ENCODE data around the gene DCDC2. TPM values are rescaled to one million over a fixed set of nuclear protein-coding genes. Genes with fewer than 3 reads are reported as not detected.

The DCDC2 gene
- total RNA-seq, 1 donor from 2014 or later, result 5.5 TPM

DNA sequence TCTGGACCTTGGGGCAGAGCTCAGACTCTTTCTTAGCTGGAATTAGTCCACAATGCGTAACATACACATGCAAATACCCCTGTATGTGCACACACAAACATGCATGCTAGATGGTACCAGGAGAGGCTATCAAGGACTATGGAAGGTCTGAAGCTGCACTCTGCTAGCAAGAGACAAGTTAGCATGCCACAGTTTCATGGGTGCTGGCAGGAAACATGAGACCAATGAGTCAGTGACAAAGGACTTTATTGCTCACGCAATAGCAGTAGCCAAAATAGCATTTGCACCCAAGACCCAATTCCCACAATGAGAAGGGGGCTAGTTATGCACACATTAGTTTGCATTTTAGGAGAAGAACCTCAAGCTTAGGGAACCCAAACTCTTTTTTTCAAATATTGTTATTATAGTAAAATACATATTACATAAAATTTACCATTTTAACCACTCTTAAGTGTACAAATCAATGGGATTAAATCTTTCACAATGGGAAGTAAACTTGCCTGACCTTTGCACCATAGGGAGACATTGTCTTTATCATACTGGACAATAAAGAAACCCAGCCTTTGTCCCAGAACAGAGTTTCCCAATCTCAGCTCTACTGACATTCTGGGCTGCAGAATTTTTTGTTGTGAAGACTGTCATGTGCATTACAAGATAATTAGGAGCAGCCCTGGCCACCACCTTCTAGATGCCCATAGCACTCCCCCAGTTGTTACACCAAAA lies 162.7 kb downstream of the DCDC2 start:
- no peaks in the 10 kb centered on the region for H3K27me3 Mint-ChIP-seq
- no peak overlapping the region for H3K4me3 Mint-ChIP-seq
- no peak for TF ChIP-seq CTCF (conservative IDR thresholded peaks at IDR 0.05)
- H3K27ac Mint-ChIP-seq, result no peak overlapping the region
- DNase-seq (ENCODE audit: extremely low spot score, unreplicated experiment), result no peak
- peaks cover 13% of the 10 kb centered on the region for H3K4me1 Mint-ChIP-seq (ENCODE audit: unreplicated experiment)
- peaks cover 9% of the 10 kb centered on the region for H3K36me3 Mint-ChIP-seq
- H3K9me3 Mint-ChIP-seq, result no peaks in the 10 kb centered on the region

DNA sequence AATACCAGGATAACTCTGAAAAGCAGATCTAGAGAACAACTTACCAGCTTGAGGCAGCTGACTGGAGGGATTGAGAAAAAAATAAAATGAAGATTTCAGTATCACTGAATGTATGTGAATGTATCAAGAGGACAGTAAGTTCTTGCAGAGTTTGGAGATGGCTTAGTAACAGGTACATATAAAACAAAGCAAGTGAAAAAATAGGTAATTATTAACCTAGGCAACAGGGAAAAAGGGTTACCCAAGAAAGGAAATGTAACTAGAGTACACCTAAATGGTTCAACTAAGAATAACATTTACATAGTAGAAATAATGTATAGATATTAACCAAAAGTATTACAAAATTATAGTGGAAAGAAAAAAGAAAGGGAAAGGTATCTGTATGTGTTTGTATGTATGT lies 164.5 kb downstream of the DCDC2 start:
- Mint-ChIP-seq H3K27me3 (no peaks in the 10 kb centered on the region), H3K4me3 (no peak overlapping the region), H3K27ac (no peak overlapping the region), H3K36me3 (peaks cover 3% of the 10 kb centered on the region), H3K4me1 (ENCODE audit: unreplicated experiment) (peaks cover 16% of the 10 kb centered on the region), H3K9me3 (no peaks in the 10 kb centered on the region)
- DNase-seq (ENCODE audit: extremely low spot score, unreplicated experiment), result no peak
- no peak for TF ChIP-seq CTCF (conservative IDR thresholded peaks at IDR 0.05)

GRCh38 chr6:24191346-24191745 lies 166.5 kb downstream of the DCDC2 start:
- DNase-seq (ENCODE audit: extremely low spot score, unreplicated experiment), result no peak
- H3K4me3 Mint-ChIP-seq, result no peak overlapping the region
- H3K4me1 Mint-ChIP-seq (ENCODE audit: unreplicated experiment), result peaks cover 16% of the 10 kb centered on the region
- H3K9me3 Mint-ChIP-seq, result no peaks in the 10 kb centered on the region
- no peaks in the 10 kb centered on the region for H3K27me3 Mint-ChIP-seq
- H3K27ac Mint-ChIP-seq, result no peak overlapping the region
- H3K36me3 Mint-ChIP-seq, result no peaks in the 10 kb centered on the region
- no peak for TF ChIP-seq CTCF (conservative IDR thresholded peaks at IDR 0.05)

GRCh38 chr6:24188578-24189080 lies 169.2 kb downstream of the DCDC2 start:
- Mint-ChIP-seq H3K36me3 (no peaks in the 10 kb centered on the region), H3K4me1 (ENCODE audit: unreplicated experiment) (peaks cover 3% of the 10 kb centered on the region), H3K9me3 (no peaks in the 10 kb centered on the region), H3K27ac (no peak overlapping the region), H3K4me3 (no peak overlapping the region), H3K27me3 (no peaks in the 10 kb centered on the region)
- no peak for TF ChIP-seq CTCF (conservative IDR thresholded peaks at IDR 0.05)
- no peak for DNase-seq (ENCODE audit: extremely low spot score, unreplicated experiment)

DNA sequence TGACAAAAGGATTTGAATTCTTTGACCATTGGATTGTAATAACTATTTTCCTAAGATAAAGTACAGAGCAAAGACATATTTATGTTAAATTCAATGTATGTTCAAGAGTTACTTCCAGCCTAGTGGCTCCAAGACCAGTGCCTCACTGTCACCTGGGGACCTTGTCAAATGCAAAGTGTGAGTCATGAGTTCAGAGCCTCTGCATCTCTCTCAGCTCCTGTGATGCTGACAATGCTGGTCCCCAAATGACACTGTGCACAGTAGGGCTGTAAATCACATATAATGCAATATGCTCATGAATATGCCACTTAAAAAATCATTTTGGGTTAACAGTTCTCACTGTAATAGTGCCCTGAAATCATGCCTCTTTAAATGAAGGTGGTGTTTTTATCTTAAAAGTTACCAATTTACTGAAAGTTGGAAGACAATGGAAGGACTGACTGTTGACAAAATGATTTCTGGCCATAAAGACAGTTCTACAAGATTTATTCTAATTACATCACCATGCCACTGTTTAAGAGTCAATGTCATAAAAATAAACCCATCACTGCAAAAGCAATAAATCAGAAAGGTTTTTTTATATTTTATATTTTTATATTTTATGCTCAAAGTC lies 169.8 kb downstream of the DCDC2 start:
- no peak for TF ChIP-seq CTCF (conservative IDR thresholded peaks at IDR 0.05)
- H3K4me1 Mint-ChIP-seq (ENCODE audit: unreplicated experiment), result peaks cover 3% of the 10 kb centered on the region
- H3K27me3 Mint-ChIP-seq, result no peaks in the 10 kb centered on the region
- no peak overlapping the region for H3K4me3 Mint-ChIP-seq
- DNase-seq (ENCODE audit: extremely low spot score, unreplicated experiment), result no peak
- no peaks in the 10 kb centered on the region for H3K36me3 Mint-ChIP-seq
- H3K27ac Mint-ChIP-seq, result no peak overlapping the region
- H3K9me3 Mint-ChIP-seq, result peaks cover 1% of the 10 kb centered on the region
